HG03280 (cell line): ENCODE measurements around the gene IL13.
"Not testable (repeated sequence)": the region's sequence is repeated elsewhere in the genome, so short reads cannot be mapped to it uniquely, and the experiment has no call there.

Experiments used
- ATAC-seq: cut with Tn5 transposase; IDR thresholded peaks from one replicate; pipeline ENCODE4 v1.9.1; 2021; ENCODE audit warnings: mild to moderate bottlenecking, moderate library complexity; ENCODE audit not compliant: unreplicated experiment

Gene IL13

DNA sequence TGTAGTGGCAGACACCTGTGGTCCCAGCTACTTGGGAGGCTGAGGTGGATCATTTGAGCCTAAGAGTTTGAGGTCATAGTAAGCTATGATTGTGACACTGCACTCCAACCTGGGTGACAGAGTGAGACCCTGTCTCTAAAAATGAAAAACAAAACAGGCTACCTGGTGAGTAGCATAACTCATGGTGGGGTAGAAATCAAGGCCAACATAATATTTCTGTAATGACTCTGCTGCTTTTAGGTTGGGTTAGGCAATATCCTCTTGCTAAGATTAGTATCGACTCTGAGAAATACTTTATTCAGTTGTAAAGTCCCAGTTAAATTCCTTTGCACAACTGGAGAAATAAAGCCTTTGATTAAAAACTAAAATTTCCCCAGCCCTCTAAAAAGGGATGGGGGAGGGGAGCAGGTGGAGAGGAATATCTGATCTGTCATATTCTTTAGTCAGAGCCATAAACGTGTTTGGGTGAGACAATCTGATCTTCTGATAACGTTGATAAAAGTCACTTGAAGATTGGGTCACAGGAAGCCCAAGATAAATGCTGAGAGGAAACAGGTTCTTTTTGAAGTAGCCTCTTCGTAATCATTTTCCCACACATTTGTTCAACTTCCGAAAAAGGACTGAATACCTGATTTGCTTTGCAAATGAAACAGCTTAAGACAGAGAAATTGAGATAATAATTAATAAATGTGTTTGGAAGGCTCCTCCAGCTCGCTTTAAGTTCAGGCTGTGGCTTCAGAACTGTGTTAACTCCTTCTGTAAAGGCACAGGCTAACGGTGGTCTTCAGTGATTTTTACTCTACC lies 30.8 kb downstream of the IL13 start:
- no peak for ATAC-seq

DNA sequence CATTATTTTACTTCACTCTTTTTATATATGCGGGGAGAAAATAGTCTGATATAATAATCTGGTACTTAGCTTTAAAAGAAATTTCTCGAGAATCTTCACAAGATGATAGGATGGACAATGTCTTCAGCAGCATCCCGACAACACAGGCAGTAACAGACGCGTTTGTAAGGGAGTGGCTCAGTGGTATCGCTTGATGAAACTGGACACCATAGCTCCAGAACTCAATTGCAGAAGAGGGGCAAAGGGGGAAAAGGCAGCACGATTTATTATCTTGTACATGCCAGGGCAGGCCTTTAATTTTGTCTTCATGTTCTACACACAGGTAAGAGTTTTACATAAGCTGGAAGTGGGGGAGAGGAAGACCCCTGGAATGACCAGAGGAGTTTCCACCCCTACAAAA lies 31.5 kb downstream of the IL13 start:
- no peak for ATAC-seq

DNA sequence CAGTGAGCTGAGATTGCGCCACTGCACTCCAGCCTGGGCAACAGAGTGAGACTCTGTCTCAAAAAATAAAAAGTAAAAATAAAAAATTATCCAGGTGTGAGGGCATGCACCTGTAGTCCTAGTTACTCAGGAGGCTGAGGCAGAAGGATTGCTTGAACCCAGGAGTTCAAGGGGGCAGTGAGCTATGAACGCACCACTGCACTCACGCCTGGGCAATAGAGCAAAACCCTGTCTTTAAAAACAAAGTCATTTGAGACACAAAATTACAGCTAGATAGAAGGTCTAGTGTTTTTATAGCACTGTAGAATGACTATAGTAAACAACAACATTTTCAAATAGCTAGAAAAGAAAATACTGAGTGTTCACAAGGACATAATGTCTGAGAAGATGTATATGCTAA lies 32.2 kb downstream of the IL13 start:
- no peak for ATAC-seq

DNA sequence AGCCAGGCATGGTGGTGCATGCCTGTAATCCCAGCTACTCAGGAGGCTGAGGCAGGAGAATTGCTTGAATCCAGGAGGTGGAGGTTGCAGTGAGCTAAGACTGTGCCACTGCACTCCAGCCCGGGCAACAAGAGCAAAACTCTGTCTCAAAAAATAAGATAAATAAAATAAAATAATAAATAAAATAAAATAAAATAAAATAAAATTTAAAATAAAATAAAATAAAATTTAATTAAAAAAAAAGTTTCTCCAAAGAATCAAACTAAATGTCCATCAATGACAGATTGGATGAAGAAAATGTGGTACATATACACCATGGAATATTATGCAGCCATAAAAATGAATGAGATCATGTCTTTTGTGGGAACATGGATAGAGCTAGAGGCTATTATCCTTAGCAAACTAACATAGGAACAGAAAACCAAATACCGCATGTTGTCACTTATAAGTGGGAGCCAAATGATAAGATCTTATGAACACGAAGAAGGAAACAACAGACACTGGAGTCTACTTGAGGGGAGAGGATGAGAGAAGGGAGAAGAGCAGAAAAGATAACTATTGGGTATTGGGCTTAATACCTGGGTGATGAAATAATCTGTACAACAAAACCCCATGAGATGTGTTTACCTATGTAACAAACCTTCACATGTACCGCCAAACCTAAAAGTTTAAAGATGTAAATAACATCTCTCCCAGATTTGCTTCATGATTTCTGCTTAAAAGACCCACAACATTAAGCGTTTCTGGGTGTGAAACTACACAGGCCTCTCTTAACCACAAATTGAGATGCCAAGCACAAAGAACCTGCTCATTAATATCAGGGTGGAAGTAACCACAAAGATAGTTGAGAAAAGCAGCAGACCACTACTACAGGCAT lies 34.0 kb downstream of the IL13 start:
- ATAC-seq, result not testable (repeated sequence)

DNA sequence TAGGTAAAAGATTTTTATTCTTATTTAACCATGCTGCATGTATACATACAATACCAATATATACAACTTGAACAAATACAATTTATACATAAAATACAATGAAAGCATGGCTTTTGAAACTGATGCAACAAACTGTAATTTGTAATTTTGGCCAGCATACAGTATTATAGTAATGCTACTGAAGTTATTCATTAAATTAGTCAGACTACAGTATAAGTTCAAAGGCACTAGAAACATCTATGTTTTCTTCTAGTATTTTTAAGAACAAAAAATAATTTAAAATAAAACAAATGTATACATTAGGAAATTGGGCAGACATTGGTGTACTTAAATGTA lies 34.6 kb downstream of the IL13 start:
- ATAC-seq, result no peak

DNA sequence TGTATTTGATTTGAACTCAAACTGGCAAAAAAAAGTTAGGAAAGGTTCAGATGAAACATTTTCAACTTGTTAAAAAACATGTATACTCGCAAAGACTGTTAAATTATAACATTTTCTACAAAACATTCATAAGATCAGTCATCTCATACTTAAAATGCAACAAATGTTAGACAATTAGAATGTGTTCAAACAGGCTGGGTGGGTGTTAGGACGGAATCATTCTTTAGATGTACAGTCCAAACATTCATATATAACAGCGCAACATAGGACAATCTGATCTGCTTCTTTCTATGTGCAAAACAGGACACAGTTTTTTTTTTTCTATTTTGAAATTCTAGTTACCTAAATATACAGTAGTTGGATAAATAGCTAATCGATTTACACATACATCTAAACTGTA lies 38.0 kb downstream of the IL13 start:
- ATAC-seq, result no peak

DNA sequence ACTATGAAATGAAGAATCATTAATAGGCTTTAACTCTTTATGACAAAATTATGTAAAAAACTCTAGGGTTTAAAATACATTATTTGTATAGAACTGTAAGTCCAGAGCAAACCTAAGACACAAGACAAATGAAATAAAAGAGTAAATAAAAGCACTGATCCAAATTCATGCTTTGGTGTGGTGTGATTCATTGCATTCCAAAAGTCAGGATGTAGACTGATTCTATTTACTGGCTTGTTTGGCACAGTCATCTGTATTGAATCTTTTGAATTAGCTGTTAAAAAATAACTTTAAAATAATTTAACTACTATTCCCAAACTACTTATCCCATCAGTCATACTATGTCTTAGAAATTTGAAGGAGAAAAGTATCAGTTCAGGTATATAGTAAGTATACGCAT lies 46.9 kb downstream of the IL13 start:
- no peak for ATAC-seq

DNA sequence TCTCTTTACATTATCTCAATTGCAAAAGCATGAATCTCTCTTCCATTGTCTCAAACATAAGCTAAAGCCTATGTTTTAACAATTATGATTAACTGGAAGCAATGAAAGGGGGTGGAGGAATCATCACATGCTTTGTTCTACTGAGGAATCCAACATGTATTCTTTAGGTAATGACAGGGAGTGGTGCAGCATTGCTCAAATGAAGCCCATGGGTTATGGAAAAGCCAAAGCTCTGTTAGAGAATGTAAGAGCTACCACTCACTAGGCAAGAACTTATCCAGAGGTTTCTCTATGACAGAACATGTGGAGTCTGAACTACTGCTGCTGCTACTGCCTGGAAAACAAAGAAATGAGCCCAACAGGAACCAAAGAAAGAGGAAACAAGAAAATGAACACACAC lies 50.7 kb downstream of the IL13 start:
- no peak for ATAC-seq
